GM19351 (cell line): ENCODE results near the gene TSKU.
"Not testable (repeated sequence)": the region's sequence is repeated elsewhere in the genome, so short reads cannot be mapped to it uniquely, and the experiment has no call there.

Experiments used
- ATAC-seq: cut with Tn5 transposase; IDR thresholded peaks from one replicate; pipeline ENCODE4 v1.9.1; 2021; ENCODE audit warnings: mild to moderate bottlenecking, moderate library complexity; ENCODE audit not compliant: unreplicated experiment

TSKU gene

GRCh38 chr11:76787271-76787670 is 4.1 kb downstream of the TSKU start:
- no peak for ATAC-seq

GRCh38 chr11:76787911-76788596 is 4.9 kb downstream of the TSKU start:
- no peak for ATAC-seq

GRCh38 chr11:76788661-76789442 is 5.7 kb downstream of the TSKU start:
- ATAC-seq: no peak

- ATAC-seq: no peak
Observed at GRCh38 chr11:76789443-76789719, 6.2 kb downstream of the TSKU start.

GRCh38 chr11:76790251-76790650 is 7.1 kb downstream of the TSKU start:
- no peak for ATAC-seq

GRCh38 chr11:76791002-76791770 is 8.0 kb downstream of the TSKU start:
- not testable (repeated sequence) for ATAC-seq

DNA sequence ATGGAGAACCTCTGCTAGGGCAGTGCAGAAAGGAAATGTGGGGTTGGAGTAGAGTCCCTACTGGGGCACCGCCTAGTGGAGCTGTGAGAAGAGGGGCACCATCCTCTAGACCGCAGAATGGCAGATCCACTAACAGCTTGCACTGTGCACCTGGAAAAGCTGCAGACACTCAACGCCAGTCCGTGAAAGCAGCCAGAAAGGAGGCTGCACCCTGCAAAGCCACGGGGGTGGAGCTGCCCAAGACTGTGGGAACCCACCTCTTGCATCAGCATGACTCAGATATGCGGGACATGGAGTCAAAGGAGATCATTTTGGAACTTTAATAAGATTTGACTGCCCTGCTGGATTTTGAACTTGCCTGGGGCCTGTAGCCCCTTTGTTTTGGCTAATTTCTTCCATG is 8.7 kb downstream of the TSKU start:
- ATAC-seq: no peak

DNA sequence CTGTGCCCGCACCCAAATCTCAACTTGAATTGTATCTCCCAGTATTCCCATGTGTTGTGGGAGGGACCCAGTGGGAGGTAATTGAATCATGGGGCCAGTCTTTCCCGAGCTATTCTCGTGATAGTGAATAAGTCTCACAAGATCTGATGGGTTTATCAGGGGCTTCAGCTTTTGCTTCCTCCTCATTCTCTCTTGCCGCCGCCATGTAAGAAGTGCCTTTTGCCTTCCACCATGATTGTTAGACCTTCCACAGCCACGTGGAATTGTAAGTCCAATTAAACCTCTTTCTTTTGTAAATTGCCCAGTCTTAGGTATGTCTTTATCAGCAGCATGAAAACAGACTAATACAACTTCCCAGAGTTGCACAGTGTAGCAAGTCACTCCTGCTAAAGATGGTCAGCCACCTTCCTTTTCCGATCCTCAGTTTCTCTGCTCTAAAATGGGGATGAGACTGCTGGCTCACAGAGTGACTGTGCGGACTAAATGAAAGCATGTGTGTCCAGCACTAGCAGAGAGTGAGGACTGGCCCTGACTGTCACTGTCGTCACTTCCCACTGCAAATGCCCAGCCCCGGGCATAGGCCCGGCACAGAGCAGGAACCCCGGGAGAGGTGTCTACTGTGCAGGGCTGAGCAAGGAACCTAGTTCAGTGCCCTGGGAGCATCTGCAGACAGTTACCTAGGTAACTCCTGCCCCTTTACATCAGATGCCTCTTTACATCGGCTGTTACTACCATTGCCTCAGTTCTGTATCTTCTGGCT is 9.5 kb downstream of the TSKU start:
- ATAC-seq: no peak

DNA sequence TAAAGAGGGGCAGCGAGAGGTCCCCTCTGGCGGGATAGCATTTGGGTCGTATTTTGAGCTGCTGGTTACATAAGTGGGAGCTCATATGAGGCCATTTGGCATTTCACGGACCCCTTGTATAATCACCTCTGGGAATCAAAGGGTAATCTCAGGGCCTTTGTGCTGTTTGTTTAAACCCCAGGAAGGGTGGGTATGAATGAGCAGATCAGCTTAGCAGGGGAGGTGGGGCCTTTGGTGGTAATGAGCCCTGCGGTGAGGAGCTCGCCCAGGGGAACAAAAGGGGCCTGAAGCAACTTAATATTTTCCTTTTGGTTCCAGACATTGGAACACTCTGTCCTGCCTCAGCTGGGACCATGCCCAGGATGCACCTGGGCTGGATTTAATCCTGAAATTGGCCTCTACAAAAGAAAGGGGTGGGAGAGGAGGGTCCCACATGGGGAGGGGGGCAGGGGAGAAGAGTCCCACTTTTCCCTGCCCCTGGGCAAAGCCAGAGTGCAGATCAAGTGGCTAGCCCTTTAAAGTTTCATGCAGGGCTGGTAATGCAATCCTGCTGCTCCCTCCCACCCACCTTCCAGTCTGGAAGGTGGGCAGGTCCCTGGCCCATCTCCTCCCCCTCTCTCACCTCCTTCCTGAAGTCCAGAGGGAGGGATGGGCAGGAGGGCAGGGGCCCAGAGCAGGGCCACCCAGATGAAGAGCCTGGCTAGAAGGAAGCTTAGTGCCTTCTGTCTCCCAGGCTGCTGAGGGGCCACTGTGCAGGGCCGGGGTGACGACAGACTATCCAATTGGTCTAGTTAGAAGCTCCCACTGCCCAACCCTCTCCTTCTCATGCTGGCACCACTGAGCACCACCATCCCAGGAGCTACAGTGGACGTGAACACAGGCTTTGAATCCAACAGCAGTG is 10.5 kb downstream of the TSKU start:
- no peak for ATAC-seq

DNA sequence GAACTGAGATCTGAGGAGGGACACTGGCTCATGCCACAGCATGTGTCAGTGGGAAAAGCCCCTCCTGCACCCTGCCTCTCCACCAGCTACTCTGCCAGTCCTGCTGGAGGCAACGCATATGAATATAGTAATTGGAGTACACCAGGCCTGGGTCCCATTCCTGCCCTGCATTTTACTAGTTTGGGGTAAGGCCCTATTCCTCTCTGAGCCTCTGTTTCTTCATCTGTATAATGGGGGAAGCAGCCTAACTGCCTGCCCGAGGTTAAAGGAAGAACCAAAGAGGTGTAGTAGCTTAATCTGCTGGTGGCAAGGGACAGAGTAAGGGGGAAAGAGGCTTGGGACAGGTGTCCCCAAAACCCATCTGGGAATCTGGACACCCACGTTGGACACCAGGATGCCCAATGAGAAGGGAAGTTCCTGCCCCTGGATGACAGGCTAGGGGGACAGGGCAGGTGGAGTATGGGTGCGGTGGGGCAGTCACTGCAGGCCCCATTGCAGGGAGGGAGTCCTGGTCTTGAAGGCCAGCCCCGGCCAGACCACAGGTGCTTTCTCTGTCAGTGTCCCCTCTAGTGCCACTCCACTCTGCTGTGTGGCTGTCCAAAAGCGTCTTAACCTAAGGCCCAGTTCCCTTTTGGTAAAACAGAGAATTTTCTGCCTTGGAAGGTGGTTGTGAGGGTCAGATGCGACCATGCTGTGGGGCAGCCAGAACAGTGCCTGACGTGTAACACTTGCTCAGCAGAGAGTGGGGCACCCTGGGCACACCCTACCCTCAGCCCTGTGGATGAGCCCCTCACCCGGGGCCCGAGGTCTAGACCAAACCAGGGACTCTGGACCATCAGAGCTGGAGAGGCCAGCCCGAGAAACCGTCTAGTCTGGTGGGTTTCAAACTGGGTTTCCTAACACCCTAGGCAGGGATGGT is 11.5 kb downstream of the TSKU start:
- no peak for ATAC-seq

GRCh38 chr11:76795290-76795935 is 12.3 kb downstream of the TSKU start:
- no peak for ATAC-seq

DNA sequence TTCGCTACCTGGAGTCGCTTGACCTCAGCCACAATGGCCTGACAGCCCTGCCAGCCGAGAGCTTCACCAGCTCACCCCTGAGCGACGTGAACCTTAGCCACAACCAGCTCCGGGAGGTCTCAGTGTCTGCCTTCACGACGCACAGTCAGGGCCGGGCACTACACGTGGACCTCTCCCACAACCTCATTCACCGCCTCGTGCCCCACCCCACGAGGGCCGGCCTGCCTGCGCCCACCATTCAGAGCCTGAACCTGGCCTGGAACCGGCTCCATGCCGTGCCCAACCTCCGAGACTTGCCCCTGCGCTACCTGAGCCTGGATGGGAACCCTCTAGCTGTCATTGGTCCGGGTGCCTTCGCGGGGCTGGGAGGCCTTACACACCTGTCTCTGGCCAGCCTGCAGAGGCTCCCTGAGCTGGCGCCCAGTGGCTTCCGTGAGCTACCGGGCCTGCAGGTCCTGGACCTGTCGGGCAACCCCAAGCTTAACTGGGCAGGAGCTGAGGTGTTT is 12.8 kb downstream of the TSKU start:
- no peak for ATAC-seq

GRCh38 chr11:76796511-76797198 is 13.5 kb downstream of the TSKU start:
- no peak for ATAC-seq

DNA sequence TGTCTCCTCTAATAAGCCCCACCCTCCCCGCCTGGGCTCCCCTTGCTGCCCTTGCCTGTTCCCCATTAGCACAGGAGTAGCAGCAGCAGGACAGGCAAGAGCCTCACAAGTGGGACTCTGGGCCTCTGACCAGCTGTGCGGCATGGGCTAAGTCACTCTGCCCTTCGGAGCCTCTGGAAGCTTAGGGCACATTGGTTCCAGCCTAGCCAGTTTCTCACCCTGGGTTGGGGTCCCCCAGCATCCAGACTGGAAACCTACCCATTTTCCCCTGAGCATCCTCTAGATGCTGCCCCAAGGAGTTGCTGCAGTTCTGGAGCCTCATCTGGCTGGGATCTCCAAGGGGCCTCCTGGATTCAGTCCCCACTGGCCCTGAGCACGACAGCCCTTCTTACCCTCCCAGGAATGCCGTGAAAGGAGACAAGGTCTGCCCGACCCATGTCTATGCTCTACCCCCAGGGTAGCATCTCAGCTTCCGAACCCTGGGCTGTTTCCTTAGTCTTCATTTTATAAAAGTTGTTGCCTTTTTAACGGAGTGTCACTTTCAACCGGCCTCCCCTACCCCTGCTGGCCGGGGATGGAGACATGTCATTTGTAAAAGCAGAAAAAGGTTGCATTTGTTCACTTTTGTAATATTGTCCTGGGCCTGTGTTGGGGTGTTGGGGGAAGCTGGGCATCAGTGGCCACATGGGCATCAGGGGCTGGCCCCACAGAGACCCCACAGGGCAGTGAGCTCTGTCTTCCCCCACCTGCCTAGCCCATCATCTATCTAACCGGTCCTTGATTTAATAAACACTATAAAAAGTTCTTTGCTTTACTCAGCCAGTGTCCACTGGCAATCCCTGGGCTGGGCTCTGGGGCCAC is 14.4 kb downstream of the TSKU start:
- ATAC-seq: no peak

DNA sequence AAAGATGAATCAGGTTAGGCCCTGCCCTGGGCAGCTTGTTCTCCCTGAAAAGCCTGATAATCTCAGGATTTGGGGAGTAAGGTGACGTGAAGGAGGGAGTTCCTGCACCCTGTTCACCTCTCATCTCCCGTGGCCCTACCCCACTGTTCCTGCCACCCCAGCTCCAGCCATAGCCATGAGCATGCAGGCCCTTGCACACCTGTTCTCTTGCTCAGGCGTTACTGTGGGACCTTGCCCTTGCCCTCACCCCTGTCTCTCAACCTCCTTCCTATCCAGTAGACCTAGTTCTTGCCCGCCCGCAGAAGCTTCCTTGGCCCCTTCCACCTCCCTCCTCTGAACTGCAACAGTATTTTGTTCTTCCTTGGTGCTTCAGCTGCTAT is 15.0 kb downstream of the TSKU start:
- ATAC-seq: no peak

DNA sequence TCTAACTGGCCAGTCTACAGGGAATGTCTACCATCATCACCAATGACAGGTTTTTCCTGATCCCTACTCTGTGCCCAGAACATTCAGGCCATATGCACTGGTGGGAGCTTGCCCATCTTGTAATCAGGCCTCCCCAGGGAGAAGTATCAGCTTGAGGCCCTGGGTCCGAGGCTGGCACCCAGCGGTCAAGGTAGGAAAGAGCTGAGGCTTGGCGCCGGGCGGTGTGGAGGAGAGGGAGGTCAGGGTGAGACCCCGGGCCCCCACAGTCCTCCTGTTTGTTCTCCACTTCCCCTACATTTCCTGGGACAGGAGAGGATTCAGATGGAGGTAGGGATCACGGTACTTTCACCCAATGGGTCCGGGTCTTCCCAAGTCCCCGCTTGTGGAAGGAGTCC is 15.5 kb downstream of the TSKU start:
- ATAC-seq: no peak
